GM18499 (cell line): ENCODE data around the gene HIGD1B.

ENCODE experiments used
- ATAC-seq: cut with Tn5 transposase; IDR thresholded peaks from one replicate; pipeline ENCODE4 v1.9.1; 2021; ENCODE audit warnings: moderate number of reproducible peaks; ENCODE audit not compliant: insufficient read depth, unreplicated experiment

Gene HIGD1B

DNA sequence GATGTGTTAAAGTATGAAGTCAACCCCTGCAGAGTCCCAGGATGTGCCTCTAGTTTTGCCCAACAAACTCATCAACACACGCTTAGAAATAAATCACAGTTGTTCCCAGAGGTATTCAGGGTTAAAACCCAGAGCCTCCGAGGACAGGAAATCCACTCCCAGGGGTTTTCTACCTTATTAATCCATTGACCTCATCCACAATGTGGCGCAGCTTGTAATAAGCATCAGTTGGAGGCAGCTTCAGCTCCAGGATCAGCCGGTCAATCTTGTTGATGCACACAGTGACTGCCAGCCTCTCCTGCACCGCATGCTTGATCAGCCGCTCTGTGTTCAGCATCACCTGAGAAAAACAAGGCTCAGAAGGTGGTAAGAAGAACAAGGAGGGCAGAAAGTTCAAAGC lies 28.1 kb downstream of the HIGD1B start:
- ATAC-seq: no peak

DNA sequence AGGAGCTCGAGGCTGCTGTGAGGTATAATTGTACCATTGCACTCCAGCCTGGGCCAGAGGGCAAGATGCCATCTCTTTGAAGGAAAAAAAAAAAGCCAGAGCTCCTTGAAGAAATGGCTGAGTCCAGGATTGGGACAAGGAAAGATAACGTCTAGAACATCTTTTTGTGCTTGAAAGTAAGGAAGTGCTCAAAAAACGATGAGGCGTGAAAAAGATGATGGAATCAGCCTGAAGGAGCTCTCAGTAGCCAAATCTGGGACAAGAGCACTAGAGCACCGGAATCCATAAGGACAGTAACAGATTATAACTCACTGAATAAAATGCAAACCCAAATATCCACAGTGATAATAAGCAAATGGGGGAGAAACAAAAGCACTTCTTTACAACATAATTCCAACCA lies 29.4 kb downstream of the HIGD1B start:
- ATAC-seq: no peak

DNA sequence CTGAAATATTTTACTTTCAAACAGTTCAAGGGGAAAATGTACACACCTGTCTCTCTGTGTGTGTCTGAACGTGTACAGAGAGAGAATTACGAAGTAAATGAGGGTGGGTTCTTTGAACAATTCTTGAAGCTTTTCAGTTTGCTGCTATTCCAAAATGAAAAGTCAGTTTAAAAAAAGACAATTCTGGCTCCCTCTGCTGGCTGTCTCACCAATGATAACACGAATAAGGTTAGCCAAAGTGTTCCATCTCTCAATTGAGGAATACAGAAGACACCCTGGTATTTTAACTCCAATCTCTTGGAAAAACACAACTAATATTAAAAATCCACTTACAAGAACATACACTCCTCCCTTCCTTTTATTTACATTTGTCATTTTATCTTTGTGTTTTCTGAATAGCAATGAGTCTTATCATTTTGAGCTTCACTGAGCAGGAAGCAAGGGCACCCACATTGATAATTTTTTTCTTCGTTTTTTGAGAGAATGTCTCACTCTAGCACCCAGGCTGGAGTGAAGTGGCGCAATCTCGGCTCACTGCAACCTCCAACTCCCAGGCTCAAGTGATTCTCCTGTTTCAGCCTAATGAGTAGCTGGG lies 31.0 kb downstream of the HIGD1B start:
- no peak for ATAC-seq

DNA sequence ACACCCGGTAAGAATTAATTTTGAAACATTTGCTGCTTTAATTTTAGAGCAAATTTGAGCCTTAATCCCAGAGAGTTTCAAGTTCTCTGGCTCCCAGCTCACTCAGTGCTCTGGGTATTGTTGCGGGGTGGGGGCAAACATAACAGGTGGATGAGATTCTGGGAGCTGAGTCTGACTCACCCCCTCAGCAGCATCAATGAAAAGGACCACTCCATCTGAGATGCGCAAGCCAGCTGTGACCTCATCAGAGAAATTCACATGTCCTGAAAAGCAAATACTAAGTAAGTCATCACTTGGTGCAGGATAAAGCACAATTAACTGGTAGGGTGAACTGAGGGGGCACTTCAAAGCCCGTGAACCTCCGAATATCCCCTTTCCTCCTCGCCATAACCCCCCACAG lies 31.7 kb downstream of the HIGD1B start:
- no peak for ATAC-seq

DNA sequence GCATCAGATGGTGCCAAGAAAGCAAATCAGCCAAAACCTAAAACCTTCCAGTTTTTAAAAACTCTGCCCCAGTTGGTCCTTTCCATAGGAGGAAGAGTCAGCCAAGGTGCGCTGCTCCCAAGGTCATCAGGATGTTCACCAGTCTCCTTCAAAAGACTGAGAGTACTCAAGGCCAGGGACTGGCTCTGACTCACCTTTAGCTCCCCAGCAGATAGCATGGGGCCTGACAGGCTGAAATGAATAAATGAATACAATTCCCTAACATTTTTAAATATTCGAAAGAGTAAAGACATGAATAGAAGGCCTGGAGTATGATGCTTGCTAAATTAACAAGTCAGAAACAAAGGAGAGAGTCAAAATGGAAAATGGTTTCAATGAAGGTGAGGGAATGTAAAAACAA lies 32.4 kb downstream of the HIGD1B start:
- no peak for ATAC-seq

DNA sequence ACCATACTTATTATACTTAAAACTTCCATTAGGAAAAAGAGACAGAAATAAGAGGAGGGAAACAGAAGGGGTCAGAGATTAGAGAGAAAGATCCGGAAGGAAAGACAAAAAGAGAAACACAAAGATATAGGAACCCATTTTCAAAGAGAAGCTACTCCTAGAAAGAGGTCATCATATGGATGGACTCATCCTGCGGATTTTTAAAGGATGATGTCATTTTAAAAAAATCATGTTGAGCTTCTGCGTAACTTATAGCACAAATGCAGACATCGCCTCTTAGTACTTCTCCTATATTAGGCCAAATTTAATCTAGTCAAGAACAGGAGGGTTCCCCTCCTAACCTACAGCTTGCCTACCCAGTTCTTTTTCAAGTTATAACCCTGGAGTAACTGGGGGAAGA lies 33.5 kb downstream of the HIGD1B start:
- ATAC-seq: no peak

DNA sequence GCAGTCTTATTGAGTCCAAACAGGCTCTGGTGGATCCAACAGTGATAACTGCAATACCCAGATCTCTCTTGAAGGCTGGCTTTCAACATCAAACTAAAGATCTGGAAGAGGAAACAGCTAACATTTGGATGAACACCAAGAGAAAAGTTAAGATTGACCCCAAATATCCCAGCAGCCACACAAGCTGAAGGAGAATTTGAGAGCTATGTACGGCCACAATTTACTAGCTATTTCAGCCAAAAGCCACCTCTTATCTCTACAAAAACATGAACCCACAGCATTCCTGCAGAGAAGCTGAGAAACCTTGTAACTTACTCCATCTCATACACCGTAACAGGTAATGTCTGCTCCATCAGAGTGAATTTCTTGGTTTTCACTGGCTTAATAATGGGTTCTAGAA lies 37.3 kb downstream of the HIGD1B start:
- no peak for ATAC-seq

DNA sequence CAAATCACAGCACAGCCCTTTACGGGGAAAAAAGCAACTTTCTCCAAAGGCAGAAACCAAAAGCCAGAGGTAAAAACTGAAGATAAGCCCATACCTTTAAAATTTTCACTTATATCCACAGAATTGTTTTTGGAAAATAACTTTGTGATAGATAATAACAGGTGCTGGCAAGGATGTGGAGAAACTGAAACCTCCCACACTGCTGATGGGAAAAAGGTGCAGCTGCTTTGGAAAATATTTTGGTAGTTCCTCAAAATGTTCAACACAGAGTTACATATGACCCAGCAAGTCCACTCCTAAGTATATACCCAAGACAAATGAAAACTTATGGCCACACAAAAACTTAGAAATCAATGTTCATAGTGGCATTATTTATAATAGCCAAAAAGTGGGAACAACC lies 39.3 kb downstream of the HIGD1B start:
- ATAC-seq: no peak

DNA sequence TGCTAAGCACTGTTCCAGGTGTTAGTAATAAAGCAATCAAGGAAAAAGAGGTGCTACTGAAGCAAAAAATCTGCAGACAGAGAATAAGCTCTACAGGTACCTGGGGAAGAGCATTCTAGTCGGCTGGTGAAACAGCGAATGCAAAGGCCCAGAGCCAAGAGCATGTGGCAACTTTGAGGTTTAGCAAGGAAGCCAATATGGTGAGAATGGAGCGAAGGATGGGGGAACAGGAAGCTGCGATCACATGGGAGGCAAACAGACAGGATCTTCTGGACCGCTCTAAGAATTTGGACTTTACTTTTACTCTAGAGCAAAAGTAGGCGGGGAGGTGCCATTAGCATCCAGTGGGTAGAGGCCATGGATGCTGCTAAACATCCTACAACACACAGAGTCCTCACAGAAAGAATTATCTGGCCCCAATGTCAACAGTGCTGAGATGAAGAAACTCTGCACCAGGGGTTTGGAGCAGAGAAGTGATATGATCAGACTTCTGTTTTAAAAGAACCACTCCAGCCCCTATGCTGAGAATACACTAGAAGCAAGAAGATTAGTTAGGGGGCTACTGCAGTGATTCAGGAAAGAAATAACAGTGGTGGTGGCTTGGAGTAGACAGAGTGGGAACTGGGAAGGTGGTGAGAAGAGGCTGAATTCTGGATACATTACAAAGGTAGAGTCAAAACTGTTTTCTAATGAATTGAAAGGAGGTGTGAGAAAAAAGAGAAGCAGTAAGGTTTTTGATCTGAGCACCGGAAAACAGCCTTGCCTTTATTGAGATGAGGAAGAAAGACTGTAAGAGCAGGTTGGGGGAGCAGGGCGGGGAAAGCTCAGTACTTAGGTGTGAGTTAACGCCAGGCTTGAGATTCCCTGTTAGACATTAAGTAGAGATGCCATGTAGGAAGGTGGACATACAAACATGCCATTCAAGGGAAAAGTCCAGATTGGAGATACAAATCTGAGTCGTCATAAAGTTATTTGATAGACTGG lies 40.6 kb downstream of the HIGD1B start:
- no peak for ATAC-seq

DNA sequence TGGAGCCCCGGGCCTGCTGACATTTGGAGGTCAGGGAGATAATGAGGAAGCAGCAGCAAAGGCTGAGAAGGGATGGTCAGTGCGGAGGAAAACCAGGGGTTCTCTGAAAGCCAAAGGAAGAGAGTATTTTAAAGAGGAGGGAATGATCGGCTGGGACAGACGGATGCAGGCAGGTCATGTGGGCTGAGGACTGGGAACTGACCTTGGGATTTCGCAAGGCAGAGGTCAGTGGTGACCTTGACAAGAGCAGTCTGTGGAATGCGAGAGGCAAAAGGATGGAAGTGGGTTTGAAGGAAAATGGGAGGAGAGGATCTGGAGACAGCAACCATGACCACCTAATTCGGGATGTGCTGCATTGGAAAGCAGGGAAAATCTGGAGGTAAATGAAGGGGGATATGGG lies 41.3 kb downstream of the HIGD1B start:
- no peak for ATAC-seq

DNA sequence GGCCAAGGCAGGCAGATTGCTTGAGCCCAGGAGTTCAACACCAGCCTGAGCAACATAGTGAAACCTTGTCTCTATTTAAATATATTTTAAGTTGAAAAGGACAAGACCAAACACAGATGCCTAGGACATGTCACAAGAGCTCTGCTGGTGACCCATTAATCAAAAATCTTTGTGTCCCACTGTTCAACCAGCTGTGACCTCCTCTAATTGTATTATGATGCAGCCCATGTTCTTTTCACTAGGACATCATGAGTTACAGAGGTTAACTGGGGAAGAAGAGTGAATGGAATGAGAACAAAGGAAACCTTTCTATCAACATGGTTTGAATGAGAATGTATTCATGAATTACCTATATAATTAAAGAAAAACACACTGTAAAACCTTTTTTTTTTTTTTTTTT lies 44.6 kb downstream of the HIGD1B start:
- no peak for ATAC-seq

DNA sequence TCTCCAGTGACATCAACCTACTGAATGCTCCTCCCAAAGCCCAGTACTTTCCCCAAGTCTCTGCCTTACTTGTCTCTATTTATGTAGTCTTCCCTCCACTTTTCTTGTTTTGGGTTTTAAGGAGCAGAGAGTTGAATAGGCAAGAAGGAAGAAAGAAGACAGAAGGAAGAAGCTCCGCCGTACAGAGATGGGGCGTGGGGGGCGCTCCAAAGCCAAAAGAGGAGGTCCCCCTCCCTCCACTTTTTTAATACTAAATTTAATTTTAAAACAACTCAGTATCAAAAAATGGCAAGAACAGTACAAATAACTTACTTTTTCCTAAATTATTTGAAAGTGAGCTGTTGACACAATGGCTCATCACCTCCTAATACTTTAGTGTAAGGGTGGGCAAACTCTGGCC lies 47.0 kb downstream of the HIGD1B start:
- no peak for ATAC-seq

DNA sequence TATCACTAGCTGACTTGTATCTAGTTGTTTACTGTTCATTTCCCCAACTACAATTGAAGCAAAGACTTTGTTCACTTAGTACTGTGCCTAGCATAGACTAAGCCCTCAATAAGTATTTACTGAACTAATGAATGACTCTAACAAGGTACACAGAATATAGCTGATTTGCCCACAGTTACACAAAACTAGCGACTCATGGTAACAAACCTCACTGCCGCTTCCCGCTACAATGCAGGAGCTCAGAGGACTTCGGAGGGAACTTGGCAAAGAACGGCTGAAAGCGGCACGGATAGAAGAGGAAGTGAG lies 51.0 kb downstream of the HIGD1B start:
- no peak for ATAC-seq

DNA sequence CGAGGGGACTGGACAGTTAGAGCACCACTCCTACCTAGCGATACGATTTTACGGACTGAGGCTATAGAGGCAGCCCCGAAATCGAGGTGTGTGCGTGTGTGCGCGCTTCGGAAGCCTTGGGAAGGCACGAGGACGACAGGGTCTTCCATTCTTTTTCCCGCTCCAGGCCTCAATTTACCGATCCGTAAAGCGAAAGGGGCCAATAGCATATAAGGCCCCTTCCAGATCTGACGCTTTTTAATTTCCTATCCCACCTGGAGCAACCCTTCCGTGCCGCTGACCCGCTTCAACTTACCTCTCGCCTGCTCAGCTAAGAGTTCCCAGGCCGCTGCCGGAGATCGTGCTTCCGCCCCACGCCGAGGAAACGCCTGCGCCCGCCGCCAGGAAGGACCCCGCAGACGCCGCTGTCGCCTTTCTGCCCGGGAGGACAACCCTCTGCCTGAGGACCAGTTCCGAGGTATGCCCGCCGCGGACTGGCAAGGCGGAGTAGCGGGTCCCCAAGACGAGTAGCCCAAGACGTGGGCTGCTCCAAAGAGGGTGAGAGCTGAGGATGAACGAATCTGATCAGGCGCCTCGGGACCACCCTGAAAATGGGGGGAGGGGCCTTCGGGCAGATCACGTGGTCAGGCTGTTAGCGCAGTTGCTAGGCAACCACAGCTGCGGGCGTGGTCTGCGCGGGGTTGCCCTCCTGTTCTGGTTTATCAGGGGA lies 51.5 kb downstream of the HIGD1B start, which contains the start of gene EFTUD2:
TSS of gene EFTUD2 (minus strand) at position 372 of the 709 bp plus-strand sequence. CDS start 4,924 bp downstream, outside the sequence.
- no peak for ATAC-seq
